OCI-LY1 (cell line): ENCODE results near the gene RASAL2.

Experiments
- H2AFZ ChIP-seq: fragments of 200-600 bp; sonication (generic), shearing (Covaris generic); 2 replicates; pipeline ENCODE4 v1.6.0; 2014; ENCODE audit warnings: antibody characterized with exemption, mild to moderate bottlenecking, low read length
- H3F3A ChIP-seq: fragments of 200-600 bp; sonication (generic), shearing (Covaris generic); 2 replicates; pipeline ENCODE4 v1.6.0; 2014; ENCODE audit warnings: mild to moderate bottlenecking, antibody characterized with exemption, low read length, moderate library complexity; ENCODE audit not compliant: insufficient read depth
- H3K27ac ChIP-seq: fragments of 200-600 bp; sonication (generic); 2 replicates; pipeline ENCODE4 v1.5.1; 2014; ENCODE audit warnings: low read length, mixed run types, mild to moderate bottlenecking, low read depth; ENCODE audit not compliant: poor library complexity, severe bottlenecking
- H3K27me3 ChIP-seq: fragments of 200-600 bp; sonication (generic); 2 replicates; pipeline ENCODE4 v1.6.0; 2014; ENCODE audit warnings: antibody characterized with exemption, mild to moderate bottlenecking, low read length, moderate library complexity; ENCODE audit not compliant: insufficient read depth
- H3K36me3 ChIP-seq: fragments of 200-600 bp; sonication (generic); 2 replicates; pipeline ENCODE4 v1.6.1; 2014; ENCODE audit warnings: mild to moderate bottlenecking, antibody characterized with exemption, low read length, moderate library complexity, mixed read lengths; ENCODE audit not compliant: insufficient read depth
- H3K4me1 ChIP-seq: fragments of 200-600 bp; sonication (generic); 2 replicates; pipeline ENCODE4 v1.5.1; 2014; ENCODE audit warnings: mild to moderate bottlenecking, low read length, moderate library complexity; ENCODE audit not compliant: insufficient read depth, severe bottlenecking
- H3K4me2 ChIP-seq: fragments of 200-600 bp; sonication (generic), shearing (Covaris generic); 2 replicates; pipeline ENCODE4 v1.6.1; 2014; ENCODE audit warnings: low read length
- H3K4me3 ChIP-seq: fragments of 200-600 bp; sonication (generic); 2 replicates; pipeline ENCODE4 v1.5.1; 2014; ENCODE audit warnings: low read length, low read depth, mild to moderate bottlenecking, mixed read lengths; ENCODE audit not compliant: poor library complexity, severe bottlenecking
- H3K79me2 ChIP-seq: fragments of 200-600 bp; shearing (Covaris generic); 2 replicates; pipeline ENCODE4 v1.6.1; 2016; ENCODE audit warnings: mixed run types, low read length, mixed read lengths; ENCODE audit not compliant: insufficient read depth
- H3K9ac ChIP-seq: fragments of 200-600 bp; sonication (generic), shearing (Covaris generic); 2 replicates; pipeline ENCODE4 v1.6.1; 2014; ENCODE audit warnings: mild to moderate bottlenecking, low read length, mixed read lengths
- H3K9me2 ChIP-seq: fragments of 200-600 bp; sonication (generic), shearing (Covaris generic); 2 replicates; pipeline ENCODE4 v1.6.1; 2014; ENCODE audit warnings: low read depth, mild to moderate bottlenecking, low read length, mixed read lengths
- H3K9me3 ChIP-seq: fragments of 200-600 bp; shearing (Covaris generic); 2 replicates; pipeline ENCODE4 v1.6.1; 2014; ENCODE audit warnings: low read length, mixed read lengths
- H4K20me1 ChIP-seq: fragments of 200-600 bp; sonication (generic), shearing (Covaris generic); 2 replicates; pipeline ENCODE4 v1.6.0; 2016; ENCODE audit warnings: mild to moderate bottlenecking, low read length; ENCODE audit not compliant: insufficient read depth
- CTCF ChIP-seq: fragments of 200-600 bp; sonication (generic), shearing (Covaris generic); IDR thresholded peaks from 2 replicates; pipeline ENCODE4 v1.5.1; 2017; ENCODE audit warnings: mild to moderate bottlenecking, antibody characterized with exemption, low read length, moderate library complexity, mixed read lengths
- EZH2 ChIP-seq: fragments of 200-600 bp; sonication (generic), shearing (Covaris generic); IDR thresholded peaks from 2 replicates; pipeline ENCODE4 v1.8.0; 2017; ENCODE audit warnings: borderline replicate concordance, mixed run types, mild to moderate bottlenecking, antibody characterized with exemption, low read length, moderate library complexity, mixed read lengths

RASAL2 gene

GRCh38 chr1:178362747-178363146 is 268.8 kb downstream of the RASAL2 start:
- H4K20me1 ChIP-seq = no peaks in the 10 kb centered on the region
- no peaks in the 10 kb centered on the region for H3K79me2 ChIP-seq
- H3K9ac ChIP-seq = no peak overlapping the region
- H3K4me1 ChIP-seq = no peaks in the 10 kb centered on the region
- TF ChIP-seq CTCF = no peak
- TF ChIP-seq EZH2 = no peak
- H3K4me2 ChIP-seq = no peak overlapping the region
- H3K9me2 ChIP-seq = no peaks in the 10 kb centered on the region
- no peaks in the 10 kb centered on the region for H3K27me3 ChIP-seq
- H3K27ac ChIP-seq = no peak overlapping the region
- H3K9me3 ChIP-seq = no peaks in the 10 kb centered on the region
- H3K36me3 ChIP-seq = no peaks in the 10 kb centered on the region
- no peak overlapping the region for H2AFZ ChIP-seq
- H3F3A ChIP-seq = no peaks in the 10 kb centered on the region
- no peak overlapping the region for H3K4me3 ChIP-seq

- H3K4me1 ChIP-seq = no peaks in the 10 kb centered on the region
- H3K9ac ChIP-seq = no peak overlapping the region
- H4K20me1 ChIP-seq = no peaks in the 10 kb centered on the region
- H3F3A ChIP-seq = no peaks in the 10 kb centered on the region
- H2AFZ ChIP-seq = no peak overlapping the region
- H3K4me2 ChIP-seq = no peak overlapping the region
- TF ChIP-seq CTCF (no peak), EZH2 (no peak)
- no peaks in the 10 kb centered on the region for H3K9me2 ChIP-seq
- H3K79me2 ChIP-seq = no peaks in the 10 kb centered on the region
- H3K9me3 ChIP-seq = no peaks in the 10 kb centered on the region
- no peaks in the 10 kb centered on the region for H3K36me3 ChIP-seq
- H3K27me3 ChIP-seq = no peaks in the 10 kb centered on the region
- H3K27ac ChIP-seq = no peak overlapping the region
- no peak overlapping the region for H3K4me3 ChIP-seq
Measured at GRCh38 chr1:178364782-178365181, 270.9 kb downstream of the RASAL2 start.

- H3K4me1 ChIP-seq = no peaks in the 10 kb centered on the region
- no peaks in the 10 kb centered on the region for H3K27me3 ChIP-seq
- no peaks in the 10 kb centered on the region for H4K20me1 ChIP-seq
Measured at GRCh38 chr1:178367151-178367550, 273.2 kb downstream of the RASAL2 start.

More at GRCh38 chr1:178367151-178367550, 273.2 kb downstream of the RASAL2 start:
- H3K36me3 ChIP-seq = no peaks in the 10 kb centered on the region
- TF ChIP-seq EZH2 (no peak), CTCF (no peak)
- H3K9ac ChIP-seq = no peak overlapping the region
- H3K79me2 ChIP-seq = no peaks in the 10 kb centered on the region
- no peaks in the 10 kb centered on the region for H3K9me2 ChIP-seq
- H3K9me3 ChIP-seq = no peaks in the 10 kb centered on the region
- no peak overlapping the region for H3K4me2 ChIP-seq
- no peaks in the 10 kb centered on the region for H3F3A ChIP-seq
- H2AFZ ChIP-seq = no peak overlapping the region
- no peak overlapping the region for H3K27ac ChIP-seq
- H3K4me3 ChIP-seq = no peak overlapping the region
